Neural progenitor cell (in vitro differentiated cells): Measurements from ENCODE around the gene BRD2.

ENCODE experiments used
- EZH2 ChIP-seq: fragments of 200-600 bp; sonication (generic); IDR thresholded peaks from 2 replicates; pipeline ENCODE4 v1.6.1; 2017; ENCODE audit warnings: antibody characterized with exemption, mild to moderate bottlenecking, moderate library complexity
- EZH2phosphoT487 ChIP-seq: fragments of 200-600 bp; sonication (generic); IDR thresholded peaks from 2 replicates; pipeline ENCODE4 v1.6.1; 2017; ENCODE audit warnings: antibody characterized with exemption

DNA sequence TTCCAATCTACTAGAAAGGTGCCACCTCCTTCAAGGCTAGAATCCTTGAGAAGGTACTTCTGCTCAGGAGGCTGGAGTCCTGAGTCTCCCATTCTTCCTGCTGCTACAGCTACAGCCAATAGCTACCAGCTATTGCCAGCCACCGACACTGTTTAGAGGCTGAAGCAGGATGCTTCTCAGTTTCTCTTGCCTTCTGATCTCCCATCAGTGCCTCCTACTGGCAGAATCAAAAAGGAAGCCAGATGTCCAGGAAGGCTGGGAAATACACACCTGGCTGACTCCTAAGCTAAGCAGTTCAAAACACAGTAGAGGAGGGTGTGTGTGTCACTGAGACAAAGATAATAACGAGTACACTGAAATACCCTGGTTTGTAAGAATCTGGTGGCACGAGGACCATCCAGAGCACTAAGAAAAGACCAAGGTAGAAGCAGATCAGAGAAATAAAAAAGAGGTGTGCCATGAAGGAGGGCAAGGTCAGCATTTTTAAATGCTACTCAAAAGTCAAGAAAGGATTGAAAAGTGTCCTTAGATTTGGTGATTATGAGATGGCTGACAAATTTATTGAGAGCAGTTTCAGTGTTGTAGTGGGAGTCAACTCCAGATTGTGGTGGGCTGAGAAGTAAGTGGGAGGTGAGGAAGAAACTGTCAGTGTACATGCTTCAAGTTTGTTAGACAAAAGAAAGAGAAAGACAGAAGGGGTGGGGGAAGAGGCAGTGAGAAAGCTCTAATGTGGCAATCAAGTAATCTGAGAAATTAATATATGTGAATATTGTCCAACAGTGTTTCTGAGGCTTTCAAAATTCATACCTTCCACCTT, 13.2 kb upstream of the BRD2 start:
- TF ChIP-seq EZH2 (no peak), EZH2phosphoT487 (no peak)
